Measurements from ENCODE around the gene RNU1-3. TPM values are rescaled to one million over a fixed set of nuclear protein-coding genes. Genes with fewer than 3 reads are reported as not detected.
"Not testable (repeated sequence)": the region's sequence is repeated elsewhere in the genome, so short reads cannot be mapped to it uniquely, and the experiment has no call there.

Gene RNU1-3
- polyA plus RNA-seq (2013, experiment 1 of 2): 27,992 TPM
- 20,955 TPM for polyA plus RNA-seq (2013, experiment 2 of 2)

DNA sequence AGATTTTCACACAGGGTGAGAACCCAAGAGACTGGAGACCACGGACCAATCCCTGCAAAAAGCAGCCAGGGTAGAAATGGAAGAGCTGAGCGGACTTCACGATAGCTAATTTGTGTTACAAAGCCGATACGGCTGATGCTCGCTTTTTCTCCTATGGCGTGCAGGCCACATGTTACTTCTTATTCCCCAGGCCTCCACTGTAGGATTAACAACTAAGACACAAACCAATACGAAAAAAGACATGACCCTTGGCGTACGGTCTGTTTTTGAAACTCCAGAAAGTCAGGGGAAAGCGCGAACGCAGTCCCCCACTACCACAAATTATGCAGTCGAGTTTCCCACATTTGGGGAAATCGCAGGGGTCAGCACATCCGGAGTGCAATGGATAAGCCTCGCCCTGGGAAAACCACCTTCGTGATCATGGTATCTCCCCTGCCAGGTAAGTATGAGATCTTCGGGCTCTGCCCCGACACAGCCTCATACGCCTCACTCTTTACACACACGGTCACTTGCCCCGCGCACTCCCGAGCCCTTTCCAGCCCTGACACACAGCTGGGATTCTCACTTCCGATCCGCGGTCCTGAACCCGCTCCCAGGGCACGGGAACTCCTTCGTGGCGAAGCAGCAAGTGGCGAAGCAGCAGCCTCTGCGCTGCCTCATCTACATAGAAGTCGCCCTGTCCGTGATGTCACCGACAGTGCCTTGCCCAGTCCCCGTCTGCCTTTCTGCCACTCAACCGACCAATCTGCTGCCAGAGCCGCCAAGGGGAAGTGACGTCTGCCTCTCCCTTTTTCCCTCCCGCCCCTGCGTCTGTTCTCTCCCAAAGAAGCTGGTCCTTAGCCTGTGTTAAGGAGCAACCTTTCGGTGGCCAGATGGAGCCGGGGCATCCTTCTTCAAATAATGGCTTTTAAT lies at the start of gene RNU1-3:
TSS of gene RNU1-3 (minus strand) at position 447 of the 912 bp plus-strand sequence.
- no CpG with 5 or more reads among the region's 45 CpGs for WGBS
- H3K27me3 ChIP-seq (ENCODE audit: insufficient read depth, low read length); H3K9ac ChIP-seq (ENCODE audit: low read depth, low read length); H3K4me1 ChIP-seq (ENCODE audit: insufficient read depth, low read length); H3K4me3 ChIP-seq (ENCODE audit: low read length); H3K9me3 ChIP-seq (ENCODE audit: insufficient read depth, low read depth, low read length); H3K36me3 ChIP-seq (ENCODE audit: insufficient read depth, low read length); H3K27ac ChIP-seq (ENCODE audit: low read depth, low read length): not testable (repeated sequence)

DNA sequence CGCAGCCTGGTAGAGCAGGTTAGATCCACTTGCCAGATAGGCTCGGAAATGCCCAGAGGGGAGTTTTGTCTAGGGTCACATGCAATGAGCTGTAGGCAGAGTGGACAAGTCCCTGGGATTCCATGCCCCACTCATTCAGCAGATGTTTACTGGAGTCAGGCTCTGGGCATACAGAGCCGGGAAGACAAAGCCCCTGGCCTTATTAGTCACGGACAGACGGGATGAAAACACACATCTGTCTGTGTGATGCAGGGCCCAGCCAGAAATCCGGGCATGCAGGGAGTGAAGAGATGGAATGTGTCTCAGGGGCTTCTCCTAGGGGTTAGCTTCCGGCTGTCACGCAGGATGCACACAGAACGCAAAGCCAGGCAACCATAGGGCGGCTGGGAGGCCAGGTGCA lies 46.7 kb upstream of the RNU1-3 start:
- not testable (repeated sequence) for H3K27ac ChIP-seq (ENCODE audit: low read depth, low read length); H3K36me3 ChIP-seq (ENCODE audit: insufficient read depth, low read length)
- WGBS: 94% methylated on average over 3 of the region's 10 CpGs

DNA sequence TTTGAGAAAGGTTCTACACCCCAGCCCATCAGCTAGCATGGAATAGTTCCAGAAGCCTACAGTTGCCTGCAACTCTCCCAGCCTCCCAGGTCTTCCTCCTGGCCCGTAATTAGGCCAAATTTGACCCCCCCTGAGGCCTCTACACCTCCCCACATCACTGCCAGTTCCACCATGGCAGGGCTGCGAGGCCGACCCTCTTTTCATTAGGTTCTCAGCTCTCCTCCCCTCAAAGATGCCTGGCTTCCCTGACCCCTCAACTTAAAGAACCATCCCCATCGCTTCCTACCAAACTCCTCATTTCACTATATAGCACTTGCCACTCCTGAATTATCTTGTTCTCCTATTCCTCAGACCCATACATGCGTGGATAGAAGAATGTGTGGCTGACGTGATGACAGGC lies 46.2 kb upstream of the RNU1-3 start:
- H3K27ac ChIP-seq (ENCODE audit: low read depth, low read length); H3K36me3 ChIP-seq (ENCODE audit: insufficient read depth, low read length); H3K27me3 ChIP-seq (ENCODE audit: insufficient read depth, low read length); H3K4me1 ChIP-seq (ENCODE audit: insufficient read depth, low read length); H3K4me3 ChIP-seq (ENCODE audit: low read length); H3K9ac ChIP-seq (ENCODE audit: low read depth, low read length); H3K9me3 ChIP-seq (ENCODE audit: insufficient read depth, low read depth, low read length): not testable (repeated sequence)
- WGBS: 92% methylated on average over 5 of the region's 6 CpGs

More for the DNA sequence above, 46.7 kb upstream of the RNU1-3 start:
- H3K27me3 ChIP-seq (ENCODE audit: insufficient read depth, low read length); H3K4me3 ChIP-seq (ENCODE audit: low read length); H3K4me1 ChIP-seq (ENCODE audit: insufficient read depth, low read length); H3K9me3 ChIP-seq (ENCODE audit: insufficient read depth, low read depth, low read length); H3K9ac ChIP-seq (ENCODE audit: low read depth, low read length): not testable (repeated sequence)

DNA sequence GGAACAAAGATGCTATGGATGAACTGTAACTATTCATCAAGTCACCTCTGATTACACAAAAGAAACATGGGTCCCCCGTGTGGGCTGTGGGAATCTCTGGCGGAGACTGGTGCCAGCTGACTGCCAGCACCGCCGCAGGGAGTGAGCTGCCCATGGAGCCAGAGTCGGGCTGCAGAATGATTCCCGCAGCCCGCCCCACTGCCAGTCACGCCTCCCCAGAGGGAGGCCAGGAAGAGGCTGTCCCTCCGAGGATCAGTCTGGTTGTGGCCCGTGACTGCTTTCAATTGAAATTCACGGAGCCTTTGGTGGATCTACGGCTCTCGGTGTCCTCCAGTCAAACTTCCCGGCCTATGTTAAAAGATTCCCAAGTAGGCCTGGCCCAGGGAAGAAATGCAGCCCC lies 45.8 kb upstream of the RNU1-3 start:
- H3K27ac ChIP-seq (ENCODE audit: low read depth, low read length); H3K4me3 ChIP-seq (ENCODE audit: low read length); H3K9ac ChIP-seq (ENCODE audit: low read depth, low read length); H3K27me3 ChIP-seq (ENCODE audit: insufficient read depth, low read length); H3K4me1 ChIP-seq (ENCODE audit: insufficient read depth, low read length); H3K36me3 ChIP-seq (ENCODE audit: insufficient read depth, low read length); H3K9me3 ChIP-seq (ENCODE audit: insufficient read depth, low read depth, low read length): not testable (repeated sequence)
- 65% methylated on average over 8 of the region's 14 CpGs for WGBS

DNA sequence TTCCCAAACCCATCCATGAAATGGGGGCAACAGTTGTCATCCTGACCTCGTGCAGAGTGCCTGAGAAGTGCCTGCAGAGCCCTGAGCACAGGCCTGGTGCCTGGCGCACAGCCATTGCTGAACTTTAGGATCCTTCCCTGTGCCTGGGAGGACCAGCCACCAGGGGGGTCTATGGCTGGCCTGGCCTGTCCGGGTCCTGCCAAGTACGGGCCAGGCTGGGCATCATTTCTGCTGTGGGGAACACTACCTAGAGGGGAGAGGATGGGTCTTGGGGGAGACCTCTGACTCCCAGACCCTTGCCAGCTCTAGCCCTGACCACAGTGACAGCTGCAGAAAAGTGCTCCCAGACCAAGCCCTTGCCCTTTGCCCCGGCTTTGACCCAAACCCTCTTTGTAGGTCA lies 45.4 kb upstream of the RNU1-3 start:
- H3K4me3 ChIP-seq (ENCODE audit: low read length); H3K36me3 ChIP-seq (ENCODE audit: insufficient read depth, low read length); H3K27me3 ChIP-seq (ENCODE audit: insufficient read depth, low read length); H3K9me3 ChIP-seq (ENCODE audit: insufficient read depth, low read depth, low read length); H3K27ac ChIP-seq (ENCODE audit: low read depth, low read length); H3K9ac ChIP-seq (ENCODE audit: low read depth, low read length); H3K4me1 ChIP-seq (ENCODE audit: insufficient read depth, low read length): not testable (repeated sequence)
- WGBS: 88% methylated on average over 4 of the region's 5 CpGs

DNA sequence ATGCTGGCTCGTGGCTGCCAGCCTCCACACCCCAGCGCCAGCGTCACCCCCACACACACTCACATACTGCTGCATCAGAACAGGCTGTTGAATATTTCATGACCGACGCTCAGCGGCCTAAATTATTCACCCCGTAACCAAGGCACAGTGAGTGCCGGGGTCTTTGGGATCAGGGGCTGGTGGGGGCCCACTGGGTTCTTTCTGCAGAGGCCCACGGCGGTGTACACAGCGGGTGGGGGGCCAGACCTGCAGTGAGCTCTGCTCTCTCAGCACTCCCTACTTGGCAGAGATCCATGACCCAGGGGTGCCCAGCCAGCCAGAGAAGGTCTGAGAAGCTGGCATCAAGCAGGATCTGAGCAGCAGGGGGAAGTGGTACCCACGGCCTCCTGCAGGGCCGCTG lies 43.9 kb upstream of the RNU1-3 start:
- not testable (repeated sequence) for H3K27me3 ChIP-seq (ENCODE audit: insufficient read depth, low read length); H3K4me1 ChIP-seq (ENCODE audit: insufficient read depth, low read length); H3K9me3 ChIP-seq (ENCODE audit: insufficient read depth, low read depth, low read length); H3K27ac ChIP-seq (ENCODE audit: low read depth, low read length); H3K36me3 ChIP-seq (ENCODE audit: insufficient read depth, low read length); H3K4me3 ChIP-seq (ENCODE audit: low read length); H3K9ac ChIP-seq (ENCODE audit: low read depth, low read length)
- 92% methylated on average over 9 of the region's 13 CpGs for WGBS

DNA sequence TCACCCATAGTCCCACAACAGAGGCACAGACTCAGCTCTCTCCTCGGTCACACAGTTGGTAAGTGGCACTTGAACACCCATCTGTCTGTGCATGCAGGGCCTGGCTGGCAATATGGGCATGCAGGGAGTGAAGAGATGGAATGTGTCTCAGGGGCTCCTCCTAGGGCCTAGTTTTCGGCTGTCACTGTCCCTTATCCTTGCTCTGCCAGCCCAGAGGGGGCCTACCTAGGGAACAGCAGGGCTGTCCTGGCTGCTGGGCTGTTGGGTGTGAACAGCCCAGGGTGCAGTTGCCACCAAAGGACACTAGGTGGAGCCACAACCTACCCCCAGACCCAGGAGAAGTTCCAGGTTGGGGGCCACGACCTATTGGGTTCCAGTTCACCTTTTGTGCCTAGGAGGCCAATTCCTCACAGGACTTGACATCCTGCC lies 42.9 kb upstream of the RNU1-3 start:
- not testable (repeated sequence) for H3K27ac ChIP-seq (ENCODE audit: low read depth, low read length); H3K9ac ChIP-seq (ENCODE audit: low read depth, low read length); H3K4me1 ChIP-seq (ENCODE audit: insufficient read depth, low read length); H3K36me3 ChIP-seq (ENCODE audit: insufficient read depth, low read length); H3K9me3 ChIP-seq (ENCODE audit: insufficient read depth, low read depth, low read length); H3K4me3 ChIP-seq (ENCODE audit: low read length); H3K27me3 ChIP-seq (ENCODE audit: insufficient read depth, low read length)
- WGBS: 55% methylated on average over 2 of the region's 3 CpGs

DNA sequence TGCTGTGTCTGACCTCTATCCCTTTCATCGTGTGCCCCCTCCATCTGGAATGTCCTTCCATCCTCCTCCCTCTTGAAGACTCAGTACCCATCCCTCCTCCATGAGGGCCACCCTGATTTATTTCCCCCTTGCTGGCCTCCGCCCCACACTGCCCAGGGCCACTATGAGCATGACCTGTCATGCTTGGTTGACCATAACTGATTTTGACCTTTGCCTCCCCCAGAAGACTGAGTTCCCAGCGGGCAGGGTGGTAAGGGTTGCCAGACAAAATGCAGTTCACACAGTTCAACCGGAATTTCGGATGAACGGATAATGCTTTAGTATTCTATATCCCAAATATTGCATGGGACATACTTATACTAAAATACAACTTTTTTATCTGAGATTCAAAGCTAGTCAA lies 42.0 kb upstream of the RNU1-3 start:
- H3K9ac ChIP-seq (ENCODE audit: low read depth, low read length); H3K27ac ChIP-seq (ENCODE audit: low read depth, low read length); H3K4me3 ChIP-seq (ENCODE audit: low read length); H3K9me3 ChIP-seq (ENCODE audit: insufficient read depth, low read depth, low read length); H3K36me3 ChIP-seq (ENCODE audit: insufficient read depth, low read length); H3K4me1 ChIP-seq (ENCODE audit: insufficient read depth, low read length); H3K27me3 ChIP-seq (ENCODE audit: insufficient read depth, low read length): not testable (repeated sequence)
- WGBS: no CpG with 5 or more reads among the region's 6 CpGs

DNA sequence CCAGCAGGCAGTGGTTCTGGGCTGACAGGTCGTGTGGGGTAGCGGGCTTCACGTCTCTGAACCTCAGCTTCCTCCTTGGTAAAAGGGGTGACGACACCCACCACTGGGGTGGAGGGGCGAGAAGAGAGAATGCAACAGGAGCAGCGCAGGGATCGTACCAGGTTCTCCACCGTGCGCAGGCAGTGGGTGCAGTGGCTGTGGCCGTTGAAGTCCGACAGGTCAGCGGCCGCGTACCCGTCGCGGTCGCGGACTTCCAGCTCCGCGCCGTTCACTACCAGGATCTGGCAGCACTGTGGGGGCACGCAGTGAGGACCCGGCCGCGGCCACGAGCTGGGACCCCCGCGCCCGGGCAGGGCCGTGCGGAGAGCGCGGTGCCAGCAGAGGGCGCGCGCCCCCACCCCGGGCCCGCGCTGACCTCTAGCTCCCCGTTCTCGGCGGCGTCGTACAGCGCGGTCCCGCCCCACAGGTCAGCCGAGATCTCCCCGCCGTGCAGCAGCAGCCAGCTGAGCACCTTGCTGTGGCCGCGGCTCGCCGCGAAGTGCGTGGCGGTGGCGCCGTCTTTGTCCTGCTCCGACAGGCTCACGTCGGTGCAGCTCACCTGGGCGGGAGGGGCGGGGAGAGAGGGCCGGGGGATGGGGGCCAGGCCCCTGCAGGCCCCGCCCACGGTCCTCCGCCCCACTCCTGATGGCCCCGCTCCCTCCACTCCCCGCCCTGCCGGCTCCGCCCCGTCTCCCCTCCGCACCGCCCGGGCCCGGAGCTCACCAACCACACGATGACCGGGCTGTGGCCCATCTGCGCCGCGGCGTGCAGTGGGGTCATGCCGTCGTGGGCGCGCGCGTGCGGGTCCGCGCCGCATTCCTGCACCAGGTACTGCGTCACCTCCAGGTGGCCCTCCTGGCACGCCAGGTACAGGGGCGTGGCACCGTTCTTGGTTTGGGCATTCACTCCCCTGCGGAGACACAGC lies 40.7 kb upstream of the RNU1-3 start:
- H3K9me3 ChIP-seq (ENCODE audit: insufficient read depth, low read depth, low read length); H3K27me3 ChIP-seq (ENCODE audit: insufficient read depth, low read length); H3K36me3 ChIP-seq (ENCODE audit: insufficient read depth, low read length); H3K27ac ChIP-seq (ENCODE audit: low read depth, low read length); H3K9ac ChIP-seq (ENCODE audit: low read depth, low read length); H3K4me1 ChIP-seq (ENCODE audit: insufficient read depth, low read length): not testable (repeated sequence)
- 10% methylated on average over 74 of the region's 99 CpGs for WGBS
- H3K4me3 ChIP-seq (ENCODE audit: low read length): peak overlapping the region; percentile 44

DNA sequence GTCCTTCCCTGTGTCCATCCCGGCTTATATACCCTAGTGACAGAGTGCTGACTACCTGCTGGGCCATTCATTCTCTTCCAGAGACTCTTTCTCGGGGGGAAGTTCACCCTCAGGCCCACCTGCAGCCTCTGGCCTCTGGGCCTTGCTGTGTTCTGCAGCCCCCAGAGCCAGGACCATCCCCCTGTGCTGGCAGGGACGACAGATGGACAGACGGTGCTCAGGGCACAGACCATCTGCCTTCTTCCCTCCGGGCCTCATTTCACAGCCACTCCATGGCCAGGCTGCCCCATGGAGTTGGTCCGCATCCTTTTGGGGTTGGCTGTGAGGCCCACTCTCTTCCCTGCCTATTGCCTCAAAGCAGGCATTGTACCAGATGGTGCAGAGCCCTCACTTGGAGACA lies 39.6 kb upstream of the RNU1-3 start:
- H3K9ac ChIP-seq (ENCODE audit: low read depth, low read length); H3K4me1 ChIP-seq (ENCODE audit: insufficient read depth, low read length); H3K27ac ChIP-seq (ENCODE audit: low read depth, low read length); H3K4me3 ChIP-seq (ENCODE audit: low read length); H3K36me3 ChIP-seq (ENCODE audit: insufficient read depth, low read length); H3K27me3 ChIP-seq (ENCODE audit: insufficient read depth, low read length); H3K9me3 ChIP-seq (ENCODE audit: insufficient read depth, low read depth, low read length): not testable (repeated sequence)
- 84% methylated on average over 5 of the region's 6 CpGs for WGBS

DNA sequence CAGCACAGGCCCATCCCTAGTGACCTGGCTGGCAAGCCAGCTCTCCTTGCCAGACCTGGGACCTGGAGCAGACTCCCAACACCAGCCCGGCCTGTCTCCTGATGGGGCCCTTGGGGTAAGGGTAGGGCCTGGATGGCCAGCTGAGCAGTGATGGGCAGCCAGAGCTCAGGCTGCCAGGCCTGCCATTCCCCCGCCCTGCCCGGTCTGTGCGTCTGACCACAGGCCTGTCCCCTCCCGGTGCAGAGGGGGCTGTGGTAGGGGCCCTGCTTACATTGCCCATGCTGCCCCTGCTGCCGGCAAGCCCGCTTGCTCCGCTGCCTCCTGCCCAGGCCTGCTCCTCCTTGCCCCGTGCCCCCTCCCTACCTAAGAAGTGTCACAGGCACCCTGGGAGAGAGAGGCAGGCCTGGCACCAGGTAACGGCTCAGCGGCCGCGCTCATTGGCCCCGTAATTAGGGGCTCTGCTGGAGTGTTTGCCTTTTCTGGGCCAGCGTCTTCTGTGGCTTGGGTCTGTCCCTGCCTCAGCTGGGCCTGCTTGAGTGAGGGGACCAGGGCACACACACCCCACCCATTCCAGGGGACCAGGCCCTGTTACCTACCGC lies 37.9 kb upstream of the RNU1-3 start:
- not testable (repeated sequence) for H3K4me1 ChIP-seq (ENCODE audit: insufficient read depth, low read length); H3K9ac ChIP-seq (ENCODE audit: low read depth, low read length); H3K27ac ChIP-seq (ENCODE audit: low read depth, low read length); H3K36me3 ChIP-seq (ENCODE audit: insufficient read depth, low read length); H3K9me3 ChIP-seq (ENCODE audit: insufficient read depth, low read depth, low read length); H3K4me3 ChIP-seq (ENCODE audit: low read length)
- WGBS: 90% methylated on average over 7 of the region's 16 CpGs
- peaks cover 12% of the 10 kb centered on the region for H3K27me3 ChIP-seq (ENCODE audit: insufficient read depth, low read length)
